Airway epithelial cell (primary cell): ENCODE results near the gene CPA2. TPM values are rescaled to one million over a fixed set of nuclear protein-coding genes. Genes with fewer than 3 reads are reported as not detected.

Source experiments
- total RNA-seq: library from RNA; depleted of rRNA; stranded (reverse); fragments of >200 nt; gene quantifications from 2 replicates; pipeline ENCODE4 v1.2.3, GENCODE V29; 2015

CPA2 gene
- total RNA-seq, result not detected in 2 replicates

GRCh38 chr7:130266258-130266960 lies at the start of gene CPA2:
TSS of gene CPA2 (plus strand) at chr7:130266863. CDS start at chr7:130266882, 19 bp downstream.

DNA sequence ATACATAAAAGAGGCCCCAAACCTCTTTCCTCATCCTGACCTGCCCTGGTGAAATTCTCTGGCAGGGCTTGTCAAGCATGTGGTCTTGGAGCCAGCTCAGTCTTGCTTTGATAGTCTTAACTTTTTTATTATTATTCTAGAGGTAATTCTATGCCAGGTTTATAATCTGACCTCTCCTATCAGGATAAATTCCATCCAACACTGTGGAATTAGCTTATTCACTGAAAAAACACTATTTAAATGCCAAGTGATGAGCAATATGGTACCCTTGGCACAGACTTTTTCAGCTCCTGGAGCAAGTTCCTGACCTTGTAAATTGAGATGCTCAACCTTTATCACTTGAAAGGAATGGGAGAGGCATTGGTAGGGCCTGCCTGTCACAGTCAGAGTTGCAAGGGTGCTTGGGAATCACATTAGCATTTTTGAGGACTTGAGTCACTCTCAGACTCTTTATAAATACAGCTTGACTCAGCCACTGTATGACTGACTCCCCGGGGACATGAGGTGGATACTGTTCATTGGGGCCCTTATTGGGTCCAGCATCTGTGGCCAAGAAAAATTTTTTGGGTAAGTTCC lies 26.1 kb downstream of the CPA2 start, which contains the start of gene CPA4:
TSS of gene CPA4 (plus strand) at position 480 of the 576 bp plus-strand sequence. CDS start at position 500, 20 bp downstream.

Other genes starting within 250 kb of the CPA2 start
- 9.9 and 13.8 TPM in 2 replicates for gene ZC3HC1, start 215.5 kb upstream of the CPA2 start, total RNA-seq
- 8.4 and 18.4 TPM in 2 replicates for gene KLHDC10, start 196.3 kb upstream of the CPA2 start, total RNA-seq
- 11.4 and 13.6 TPM in 2 replicates for gene TMEM209, start 61.5 kb upstream of the CPA2 start, total RNA-seq
- not detected in 2 replicates for gene SSMEM1, start 59.0 kb upstream of the CPA2 start, total RNA-seq
- gene CPA4, start 26.3 kb downstream of the CPA2 start, total RNA-seq, result 30.4 and 31.7 TPM in 2 replicates
- gene CPA5, start 78.0 kb downstream of the CPA2 start, total RNA-seq, result not detected in 2 replicates
- not detected in 2 replicates for gene CPA1, start 113.6 kb downstream of the CPA2 start, total RNA-seq
- 11.5 and 14.5 TPM in 2 replicates for gene CEP41, start 174.2 kb downstream of the CPA2 start, total RNA-seq
- gene MEST, start 225.2 kb downstream of the CPA2 start, total RNA-seq, result 44.7 and 50.3 TPM in 2 replicates